GM18517 (cell line): ENCODE data around the gene FCRL6.

Experiments used
- ATAC-seq: cut with Tn5 transposase; IDR thresholded peaks from one replicate; pipeline ENCODE4 v1.9.1; 2021; ENCODE audit warnings: mild to moderate bottlenecking, moderate library complexity; ENCODE audit not compliant: unreplicated experiment

The FCRL6 gene

GRCh38 chr1:159835356-159835755, 33.2 kb downstream of the FCRL6 start:
- no peak for ATAC-seq

DNA sequence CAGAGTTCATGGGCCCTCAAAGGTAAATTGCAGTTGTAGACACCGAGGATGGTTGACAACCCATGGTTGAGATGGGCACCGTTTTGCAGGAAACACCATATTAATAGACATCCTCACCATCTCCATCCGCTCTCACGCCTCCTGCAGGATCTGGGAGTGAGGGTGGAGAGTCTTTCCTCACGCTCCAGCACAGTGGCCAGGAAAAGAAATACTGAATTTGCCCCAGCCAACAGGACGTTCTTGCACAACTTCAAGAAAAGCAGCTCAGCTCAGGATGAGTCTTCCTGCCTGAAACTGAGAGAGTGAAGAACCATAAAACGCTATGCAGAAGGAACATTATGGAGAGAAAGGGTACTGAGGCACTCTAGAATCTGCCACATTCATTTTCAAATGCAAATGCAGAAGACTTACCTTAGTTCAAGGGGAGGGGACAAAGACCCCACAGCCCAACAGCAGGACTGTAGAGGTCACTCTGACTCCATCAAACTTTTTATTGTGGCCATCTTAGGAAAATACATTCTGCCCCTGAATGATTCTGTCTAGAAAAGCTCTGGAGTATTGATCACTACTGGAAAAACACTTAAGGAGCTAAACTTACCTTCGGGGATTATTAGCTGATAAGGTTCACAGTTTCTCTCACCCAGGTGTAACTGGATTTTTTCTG, 33.8 kb downstream of the FCRL6 start:
- no peak for ATAC-seq

GRCh38 chr1:159838715-159839114, 36.6 kb downstream of the FCRL6 start:
- no peak for ATAC-seq

GRCh38 chr1:159839116-159839849, 37.1 kb downstream of the FCRL6 start:
- ATAC-seq = peak; percentile 48

DNA sequence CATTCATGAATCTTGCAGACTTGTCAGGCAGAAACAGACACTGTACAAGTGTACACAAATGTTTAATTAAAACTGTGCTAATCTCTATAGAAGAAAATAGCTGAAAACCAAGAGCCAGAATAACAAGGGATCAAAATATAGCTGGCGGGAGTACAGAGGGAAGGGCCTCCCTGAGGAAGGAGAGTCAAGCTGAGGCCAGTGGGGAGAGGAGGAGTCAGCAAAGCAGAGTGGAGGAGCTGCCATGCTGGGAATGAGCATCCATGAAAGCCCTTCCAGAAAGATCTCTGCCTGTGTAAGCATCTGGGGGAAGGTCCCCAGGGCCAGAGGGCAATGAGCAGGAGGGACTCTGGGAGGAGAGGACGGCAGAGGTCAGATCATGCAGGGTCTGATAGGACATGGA, 39.6 kb downstream of the FCRL6 start:
- ATAC-seq = no peak

DNA sequence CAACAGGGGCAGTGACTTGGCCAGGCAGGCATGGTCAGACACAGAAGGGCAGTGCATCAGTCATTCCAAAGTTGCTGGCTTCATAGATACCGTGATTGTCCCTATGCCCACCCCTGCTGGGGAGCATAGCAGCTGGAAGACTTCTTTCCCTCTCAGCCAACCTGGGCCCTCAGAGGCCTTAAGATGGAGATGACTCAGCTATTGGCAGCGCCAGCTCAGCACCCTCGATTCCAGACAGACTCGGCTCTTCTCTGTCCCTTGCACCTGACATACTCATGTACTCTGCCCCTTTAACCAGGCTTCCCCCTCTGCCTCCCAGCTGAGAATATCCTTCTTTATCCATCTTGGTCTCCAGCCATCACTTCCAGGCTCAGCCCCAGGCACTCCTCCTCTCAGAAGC, 41.3 kb downstream of the FCRL6 start:
- ATAC-seq = no peak

DNA sequence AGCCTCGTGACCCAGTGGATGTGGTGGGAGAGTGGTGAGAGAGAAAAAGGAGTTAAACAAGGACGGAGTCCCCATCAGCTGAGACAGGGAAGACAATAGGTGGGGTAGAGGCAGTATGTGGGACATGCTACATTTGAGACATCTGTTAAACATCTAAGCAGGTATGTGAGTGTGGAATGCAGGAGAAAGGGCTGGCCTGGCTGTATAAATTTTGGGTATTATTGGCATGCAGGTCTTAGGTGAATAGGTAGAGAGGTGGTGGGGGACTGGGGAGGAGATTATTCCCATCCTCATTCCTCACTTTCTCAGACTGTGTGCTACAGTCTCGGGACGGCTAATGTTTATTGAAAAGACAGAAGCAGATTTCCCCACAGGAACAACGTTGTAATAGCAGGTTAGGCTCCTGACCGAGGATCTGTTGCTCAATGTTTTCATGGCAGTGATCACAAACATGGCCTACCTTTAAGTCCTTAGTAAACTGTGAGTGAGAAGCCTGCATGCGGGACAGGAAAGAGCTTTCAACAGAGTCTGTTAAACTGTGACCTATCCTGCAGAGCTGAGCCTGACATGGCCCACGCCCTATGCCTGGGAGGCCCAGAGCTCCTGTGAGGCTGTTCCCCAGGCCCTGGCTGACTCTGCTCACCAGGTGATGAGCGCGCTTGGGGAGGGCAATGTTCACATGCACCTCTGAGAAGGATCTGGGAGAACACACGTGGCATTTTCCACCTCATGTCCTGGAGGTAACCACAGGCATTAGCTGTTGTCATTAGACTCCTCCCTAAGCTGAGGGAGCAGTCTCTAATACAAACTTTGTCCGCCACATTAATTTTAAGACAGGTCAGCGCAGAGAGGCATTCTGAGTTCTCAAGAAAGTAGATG, 43.8 kb downstream of the FCRL6 start:
- no peak for ATAC-seq

GRCh38 chr1:159847231-159847630, 45.1 kb downstream of the FCRL6 start:
- ATAC-seq = no peak

GRCh38 chr1:159848326-159848725, 46.2 kb downstream of the FCRL6 start:
- ATAC-seq = no peak

- ATAC-seq = no peak
These were observed 47.6 kb downstream of the FCRL6 start for GRCh38 chr1:159849626-159850366.

DNA sequence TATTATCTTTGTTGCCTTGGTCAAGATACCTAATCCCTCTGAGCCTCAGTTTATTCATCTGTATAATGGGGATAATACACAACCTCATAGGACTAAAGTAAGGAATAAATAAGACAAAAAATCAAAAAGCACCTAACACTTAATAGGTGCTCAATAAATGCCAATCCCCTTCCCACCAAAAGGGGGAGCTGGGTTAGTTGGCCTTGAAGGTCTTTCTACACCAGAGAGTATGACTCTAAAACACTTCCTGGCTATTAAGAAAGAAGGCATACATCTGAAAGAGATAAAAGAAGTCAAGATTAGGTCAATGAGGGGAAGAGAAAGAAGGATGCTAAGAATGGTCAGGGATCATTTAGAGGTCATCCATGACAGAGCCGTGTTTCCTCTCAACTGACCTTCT, 49.2 kb downstream of the FCRL6 start:
- ATAC-seq = no peak

DNA sequence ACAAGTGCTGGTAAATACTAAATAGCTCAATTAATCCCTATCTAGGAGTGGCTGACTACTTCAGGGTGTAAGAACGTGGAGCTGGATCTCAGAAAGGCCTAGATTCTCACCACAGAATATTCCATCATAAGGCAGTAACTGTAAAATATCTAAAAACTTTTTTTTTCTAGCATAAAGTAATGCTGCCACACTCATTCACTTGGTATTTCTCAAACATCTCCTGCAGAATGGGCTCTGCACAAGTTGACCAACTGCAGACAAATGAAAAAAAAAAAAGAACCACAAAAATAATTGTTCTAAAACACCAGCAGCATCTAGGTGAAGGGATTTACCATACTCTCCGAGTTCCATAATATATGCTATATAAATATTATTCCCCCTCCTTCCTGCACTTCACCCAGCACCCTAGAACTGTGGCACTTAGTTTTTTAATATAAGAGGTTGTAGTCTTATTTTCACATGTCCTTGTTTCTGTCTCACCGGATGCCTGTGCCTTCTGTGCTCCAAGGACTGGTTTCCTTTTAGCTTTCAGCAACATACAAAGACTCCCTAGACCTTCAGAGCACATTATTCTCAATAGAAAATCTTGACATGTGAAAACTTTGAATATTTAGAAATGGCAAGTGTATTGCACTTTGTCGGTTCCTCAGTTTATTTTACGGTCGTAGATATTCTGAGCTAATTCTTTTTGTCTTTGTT, 51.4 kb downstream of the FCRL6 start:
- no peak for ATAC-seq

DNA sequence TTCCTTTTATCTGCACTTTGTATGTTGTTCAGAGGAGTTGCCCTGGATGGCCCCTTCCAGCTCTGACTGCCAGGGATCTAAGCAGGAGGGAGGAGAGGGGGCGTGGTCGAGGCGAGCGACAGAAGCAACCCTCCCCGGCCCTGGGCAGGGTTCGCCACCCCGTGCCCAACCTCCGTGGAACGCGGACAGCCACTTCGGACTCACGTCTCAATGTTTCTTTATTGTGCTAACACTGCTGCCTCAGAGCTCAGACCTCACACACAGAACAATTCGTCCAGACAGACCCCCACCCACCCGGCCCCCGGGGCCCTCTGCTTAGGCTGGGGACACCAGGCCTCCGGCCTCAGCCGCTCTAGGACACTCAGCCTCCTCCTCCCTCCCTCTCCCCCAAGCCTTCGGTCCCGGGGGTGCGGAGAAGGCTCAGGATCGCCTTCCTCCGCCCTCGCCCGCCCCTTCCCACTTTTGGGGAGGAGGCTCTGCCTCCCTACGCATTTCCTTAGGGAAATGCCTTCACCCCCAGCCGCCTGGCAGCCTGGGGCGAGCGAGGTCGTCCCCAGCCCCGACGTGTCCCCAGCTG, 52.0 kb downstream of the FCRL6 start:
- peak; percentile 18 for ATAC-seq

DNA sequence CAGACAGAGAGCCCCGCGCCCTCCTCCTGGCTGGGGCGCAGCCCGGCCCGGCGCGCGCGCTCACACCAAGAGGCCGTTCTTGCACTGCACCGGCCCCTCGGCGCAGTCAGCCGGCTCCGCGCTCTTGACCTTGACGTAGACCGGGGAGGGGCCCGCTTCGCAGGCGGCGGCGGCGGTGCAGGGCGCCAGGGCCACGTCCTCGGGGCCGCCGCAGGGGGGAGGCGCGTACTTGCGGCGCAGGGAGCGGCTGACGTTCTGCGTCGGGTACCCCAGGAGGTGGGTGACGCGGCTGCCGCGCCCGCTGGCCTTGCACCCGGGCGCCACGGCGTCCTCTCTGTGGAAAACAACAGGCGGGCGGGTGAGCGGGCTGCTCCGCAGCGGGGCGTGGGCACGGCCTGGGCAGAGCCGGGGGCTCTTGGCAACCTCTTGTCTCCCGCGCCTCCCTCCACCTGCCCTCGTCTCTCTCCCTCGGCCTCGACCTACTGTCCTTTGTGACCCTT, 52.6 kb downstream of the FCRL6 start:
- ATAC-seq = peak; percentile 76

DNA sequence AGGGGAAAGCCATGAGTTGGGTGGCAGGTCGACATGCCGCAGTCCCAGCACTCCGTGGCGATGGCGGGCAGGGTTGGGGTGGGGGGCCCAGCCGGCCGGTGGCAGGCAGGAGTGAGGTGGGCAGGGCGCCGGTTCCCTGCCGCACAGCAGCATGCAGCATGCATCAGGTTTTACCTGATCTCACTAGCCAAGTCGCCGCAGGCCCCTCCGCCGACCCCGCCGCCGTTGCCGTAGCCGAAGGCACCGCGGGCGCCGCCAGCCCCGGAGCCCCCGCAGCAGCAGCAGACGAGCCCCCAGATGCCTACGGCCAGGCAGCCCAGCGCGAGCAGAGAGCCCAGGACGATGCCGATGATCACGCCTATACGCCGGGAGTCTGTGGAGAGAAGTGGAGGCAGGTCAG, 53.5 kb downstream of the FCRL6 start:
- no peak for ATAC-seq

DNA sequence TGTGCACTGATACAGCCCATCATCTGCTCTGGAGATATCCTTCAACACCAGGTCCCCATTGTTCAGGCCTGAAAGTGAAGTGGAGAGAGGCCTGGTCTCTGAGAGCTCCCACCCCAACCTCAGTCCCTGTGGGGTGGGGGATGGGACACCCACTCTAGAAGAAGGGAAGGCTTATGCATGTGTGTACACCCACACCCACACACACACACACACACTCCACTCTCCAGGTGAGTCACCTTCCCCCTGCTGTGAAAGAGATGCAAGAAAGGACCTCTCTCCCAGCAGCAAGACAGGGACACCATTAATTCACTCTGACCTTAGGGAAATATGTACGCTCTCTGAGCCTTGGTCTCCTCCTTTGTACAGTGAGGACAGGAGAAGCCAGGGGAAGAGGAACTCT, 54.4 kb downstream of the FCRL6 start:
- no peak for ATAC-seq

- no peak for ATAC-seq
These were observed 55.7 kb downstream of the FCRL6 start for GRCh38 chr1:159857889-159858288.

GRCh38 chr1:159859767-159860322, 57.7 kb downstream of the FCRL6 start:
- no peak for ATAC-seq

GRCh38 chr1:159860456-159860855, 58.3 kb downstream of the FCRL6 start:
- no peak for ATAC-seq

DNA sequence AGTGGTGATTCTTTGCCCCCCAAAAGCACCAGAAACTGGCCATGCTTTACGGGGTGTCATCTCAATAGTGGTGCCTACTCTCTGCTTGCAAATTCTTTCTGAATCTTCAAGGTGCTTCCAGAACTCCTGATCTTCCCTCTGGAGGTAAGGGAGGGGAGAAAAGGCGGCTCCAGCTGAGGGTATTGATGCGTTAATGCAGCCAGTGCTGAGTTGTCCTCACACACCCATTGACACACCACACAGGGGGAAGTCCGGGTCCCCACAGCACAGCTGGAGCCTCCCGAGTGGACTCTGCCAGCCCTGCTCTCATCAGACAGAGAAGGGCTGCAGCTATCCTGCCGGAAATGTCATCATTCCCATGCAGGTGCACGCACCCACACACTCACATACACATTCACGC, 59.1 kb downstream of the FCRL6 start:
- ATAC-seq = no peak
